Neural cell (in vitro differentiated cells): Measurements from ENCODE around the gene SMIM35. TPM values are rescaled to one million over a fixed set of nuclear protein-coding genes. Genes with fewer than 3 reads are reported as not detected.
"Not testable (repeated sequence)": the region's sequence is repeated elsewhere in the genome, so short reads cannot be mapped to it uniquely, and the experiment has no call there.

Experiments
- H2AFZ ChIP-seq: fragments of 200-600, 300-800 bp; sonication (generic), shearing (Covaris generic); 2 replicates; pipeline ENCODE4 v1.6.0; 2014; ENCODE audit warnings: low read depth, mild to moderate bottlenecking, antibody characterized with exemption, low read length, moderate library complexity
- H3F3A ChIP-seq: fragments of 200-600 bp; shearing (Covaris generic); 2 replicates; pipeline ENCODE4 v1.6.1; 2016; ENCODE audit warnings: mild to moderate bottlenecking, moderate library complexity, mixed read lengths, antibody characterized with exemption, low read length; ENCODE audit not compliant: insufficient read depth, poor library complexity, severe bottlenecking
- H3K27ac ChIP-seq: fragments of 200-600, 300-800 bp; sonication (generic), shearing (Covaris generic); 2 replicates; pipeline ENCODE4 v1.5.1; 2014; ENCODE audit warnings: mild to moderate bottlenecking, low read length, moderate library complexity
- H3K27me3 ChIP-seq: fragments of 300-800, 200-600 bp; sonication (generic), shearing (Covaris generic); 2 replicates; pipeline ENCODE4 v1.6.0; 2014; ENCODE audit warnings: mild to moderate bottlenecking, low read depth, low read length, moderate library complexity; ENCODE audit not compliant: insufficient read depth
- H3K36me3 ChIP-seq: fragments of 300-800, 200-600 bp; sonication (generic), shearing (Covaris generic); 2 replicates; pipeline ENCODE4 v1.5.1; 2014; ENCODE audit warnings: mild to moderate bottlenecking, antibody characterized with exemption, low read length, moderate library complexity; ENCODE audit not compliant: insufficient read depth
- H3K4me2 ChIP-seq: fragments of 300-800, 200-600 bp; sonication (generic), shearing (Covaris generic); 2 replicates; pipeline ENCODE4 v1.6.0; 2014; ENCODE audit warnings: mild to moderate bottlenecking, low read length
- H3K4me3 ChIP-seq: fragments of 300-800, 200-600 bp; sonication (generic), shearing (Covaris generic); 2 replicates; pipeline ENCODE4 v1.5.1; 2014; ENCODE audit warnings: mild to moderate bottlenecking, low read length, moderate library complexity
- H3K79me2 ChIP-seq: fragments of 200-600 bp; shearing (Covaris generic); replicated peaks from 2 replicates; pipeline ENCODE4 v1.6.0; 2014; ENCODE audit warnings: mild to moderate bottlenecking, low read length, moderate library complexity; ENCODE audit not compliant: insufficient read depth
- H3K9ac ChIP-seq: fragments of 300-800, 200-600 bp; sonication (generic), shearing (Covaris generic); 2 replicates; pipeline ENCODE4 v1.6.1; 2016; ENCODE audit warnings: mild to moderate bottlenecking, low read length, mixed read lengths
- H3K9me2 ChIP-seq: fragments of 200-600 bp; shearing (Covaris generic); 2 replicates; pipeline ENCODE4 v1.6.1; 2016; ENCODE audit warnings: mild to moderate bottlenecking, low read length, mixed read lengths; ENCODE audit not compliant: insufficient read depth
- H3K9me3 ChIP-seq: fragments of 200-600, 300-800 bp; sonication (generic), shearing (Covaris generic); 2 replicates; pipeline ENCODE4 v1.6.1; 2016; ENCODE audit warnings: mild to moderate bottlenecking, mixed run types, low read length, moderate library complexity, mixed read lengths
- H4K20me1 ChIP-seq: fragments of 200-600 bp; shearing (Covaris generic); 2 replicates; pipeline ENCODE4 v1.6.1; 2016; ENCODE audit warnings: mild to moderate bottlenecking, mixed run types; ENCODE audit not compliant: insufficient read depth
- EP300 ChIP-seq: fragments of 450-650 bp; conservative IDR thresholded peaks from 2 replicates; pipeline ENCODE4 v1.6.1; 2014; ENCODE audit warnings: antibody characterized with exemption, mild to moderate bottlenecking, moderate library complexity; ENCODE audit not compliant: poor library complexity, severe bottlenecking
- EZH2 ChIP-seq: fragments of 200-600, 300-800 bp; shearing (Covaris generic), sonication (generic); IDR thresholded peaks from 2 replicates; pipeline ENCODE4 v1.6.1; 2014; ENCODE audit warnings: antibody characterized with exemption, low read length, borderline replicate concordance, mild to moderate bottlenecking; ENCODE audit not compliant: insufficient read depth, poor library complexity, severe bottlenecking
- MXI1 ChIP-seq: fragments of 450-650 bp; conservative IDR thresholded peaks from 2 replicates; pipeline ENCODE4 v1.6.1; 2014; ENCODE audit warnings: antibody characterized with exemption, mild to moderate bottlenecking; ENCODE audit not compliant: poor library complexity, severe bottlenecking
- POLR2AphosphoS5 ChIP-seq: IDR thresholded peaks from 2 replicates; pipeline ENCODE4 v1.6.1; 2012
- RAD21 ChIP-seq: fragments of 450-650 bp; conservative IDR thresholded peaks from 2 replicates; pipeline ENCODE4 v1.6.1; 2014; ENCODE audit warnings: antibody characterized with exemption, mild to moderate bottlenecking, moderate library complexity
- SMC3 ChIP-seq: fragments of 450-650 bp; conservative IDR thresholded peaks from 2 replicates; pipeline ENCODE4 v1.6.1; 2014; ENCODE audit warnings: antibody characterized with exemption, mild to moderate bottlenecking, moderate library complexity; ENCODE audit not compliant: poor library complexity
- TAF1 ChIP-seq: IDR thresholded peaks from 2 replicates; pipeline ENCODE4 v1.6.1; 2012; ENCODE audit warnings: low read depth
- polyA plus RNA-seq: library from polyadenylated mRNA; depleted of rRNA; stranded (reverse); fragments of >200 nt; gene quantifications from 2 replicates; pipeline ENCODE4 v1.2.3, GENCODE V29; 2014
- TF ChIP-seq, protein P1 (sequence below): fragments of 450-650 bp; IDR thresholded peaks from 2 replicates; pipeline ENCODE4 v1.5.1; 2014; ENCODE audit warnings: antibody characterized with exemption, mild to moderate bottlenecking, moderate library complexity; ENCODE audit not compliant: poor library complexity, severe bottlenecking
- TF ChIP-seq, protein P2 (sequence below): IDR thresholded peaks from 2 replicates; pipeline ENCODE4 v1.6.1; 2012; ENCODE audit warnings: borderline replicate concordance

The SMIM35 gene
- polyA plus RNA-seq, 1 donor from 2014 or later, result not detected

DNA sequence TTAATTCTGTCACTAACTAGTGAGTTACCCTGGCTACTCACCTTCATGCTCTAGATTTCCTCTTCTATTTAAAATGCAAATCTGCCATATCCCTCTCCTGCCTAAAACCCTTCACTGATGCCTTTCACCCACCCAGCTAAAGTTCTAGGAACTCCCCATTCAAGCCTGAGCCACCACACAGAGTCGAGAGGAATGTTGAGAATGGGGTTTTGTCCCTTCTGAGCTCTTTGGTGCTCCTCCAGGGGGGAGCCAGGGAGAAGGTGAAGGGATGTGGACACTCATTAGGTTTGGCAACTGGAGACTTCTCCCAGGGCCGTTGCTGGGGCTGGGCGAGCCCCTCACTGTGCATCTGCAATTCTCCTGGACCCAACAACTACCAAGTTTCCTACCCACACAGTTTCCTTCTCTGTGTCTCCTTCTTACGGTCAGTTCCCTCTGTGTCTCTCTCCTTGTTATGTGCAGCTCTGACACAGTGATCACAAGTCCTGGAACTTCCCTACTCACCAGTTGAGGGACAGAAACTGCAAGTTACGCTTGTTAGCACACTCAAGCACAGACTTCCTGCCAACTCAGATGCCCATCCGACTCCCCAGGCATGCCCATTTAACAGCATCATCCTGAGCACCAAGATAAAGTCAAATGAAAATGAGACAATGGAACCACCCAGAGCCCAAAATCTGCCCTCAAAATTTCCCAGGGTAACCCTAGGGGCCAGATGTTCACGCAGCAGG lies 107.1 kb downstream of the SMIM35 start (continued):
- TF ChIP-seq RAD21, result no peak

DNA sequence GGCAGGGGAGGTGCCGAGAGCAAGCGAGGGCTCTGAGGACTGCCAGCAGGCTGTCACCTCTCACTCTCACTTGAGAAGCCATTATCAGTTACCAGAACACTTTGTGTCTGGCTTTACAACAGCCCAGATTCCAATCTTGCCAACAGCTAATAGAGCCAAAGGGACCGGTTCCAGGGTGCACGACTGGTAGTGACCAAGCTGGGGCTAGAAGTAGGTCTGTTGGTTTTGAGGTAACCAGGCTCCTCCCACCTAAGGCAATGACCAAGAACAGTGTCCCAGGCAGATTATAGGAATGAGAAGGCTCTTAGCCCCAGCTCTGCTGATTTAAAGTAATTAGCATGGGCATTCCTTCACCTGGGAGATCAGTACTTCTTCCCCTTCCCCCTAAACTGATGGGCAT lies 107.8 kb downstream of the SMIM35 start:
- H3K27ac ChIP-seq, result no peak overlapping the region
- no peak overlapping the region for H2AFZ ChIP-seq
- H3K4me2 ChIP-seq, result no peak overlapping the region
- H4K20me1 ChIP-seq, result no peaks in the 10 kb centered on the region
- H3K9me3 ChIP-seq, result no peaks in the 10 kb centered on the region
- no peaks in the 10 kb centered on the region for H3K79me2 ChIP-seq
- TF ChIP-seq TAF1, result no peak
- TF ChIP-seq, protein P1, sequence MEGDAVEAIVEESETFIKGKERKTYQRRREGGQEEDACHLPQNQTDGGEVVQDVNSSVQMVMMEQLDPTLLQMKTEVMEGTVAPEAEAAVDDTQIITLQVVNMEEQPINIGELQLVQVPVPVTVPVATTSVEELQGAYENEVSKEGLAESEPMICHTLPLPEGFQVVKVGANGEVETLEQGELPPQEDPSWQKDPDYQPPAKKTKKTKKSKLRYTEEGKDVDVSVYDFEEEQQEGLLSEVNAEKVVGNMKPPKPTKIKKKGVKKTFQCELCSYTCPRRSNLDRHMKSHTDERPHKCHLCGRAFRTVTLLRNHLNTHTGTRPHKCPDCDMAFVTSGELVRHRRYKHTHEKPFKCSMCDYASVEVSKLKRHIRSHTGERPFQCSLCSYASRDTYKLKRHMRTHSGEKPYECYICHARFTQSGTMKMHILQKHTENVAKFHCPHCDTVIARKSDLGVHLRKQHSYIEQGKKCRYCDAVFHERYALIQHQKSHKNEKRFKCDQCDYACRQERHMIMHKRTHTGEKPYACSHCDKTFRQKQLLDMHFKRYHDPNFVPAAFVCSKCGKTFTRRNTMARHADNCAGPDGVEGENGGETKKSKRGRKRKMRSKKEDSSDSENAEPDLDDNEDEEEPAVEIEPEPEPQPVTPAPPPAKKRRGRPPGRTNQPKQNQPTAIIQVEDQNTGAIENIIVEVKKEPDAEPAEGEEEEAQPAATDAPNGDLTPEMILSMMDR, result no peak
- no peak for TF ChIP-seq EP300
- TF ChIP-seq POLR2AphosphoS5, result no peak
- no peak for TF ChIP-seq RAD21
- no peak for TF ChIP-seq SMC3
- TF ChIP-seq EZH2, result no peak
- TF ChIP-seq, protein P2, sequence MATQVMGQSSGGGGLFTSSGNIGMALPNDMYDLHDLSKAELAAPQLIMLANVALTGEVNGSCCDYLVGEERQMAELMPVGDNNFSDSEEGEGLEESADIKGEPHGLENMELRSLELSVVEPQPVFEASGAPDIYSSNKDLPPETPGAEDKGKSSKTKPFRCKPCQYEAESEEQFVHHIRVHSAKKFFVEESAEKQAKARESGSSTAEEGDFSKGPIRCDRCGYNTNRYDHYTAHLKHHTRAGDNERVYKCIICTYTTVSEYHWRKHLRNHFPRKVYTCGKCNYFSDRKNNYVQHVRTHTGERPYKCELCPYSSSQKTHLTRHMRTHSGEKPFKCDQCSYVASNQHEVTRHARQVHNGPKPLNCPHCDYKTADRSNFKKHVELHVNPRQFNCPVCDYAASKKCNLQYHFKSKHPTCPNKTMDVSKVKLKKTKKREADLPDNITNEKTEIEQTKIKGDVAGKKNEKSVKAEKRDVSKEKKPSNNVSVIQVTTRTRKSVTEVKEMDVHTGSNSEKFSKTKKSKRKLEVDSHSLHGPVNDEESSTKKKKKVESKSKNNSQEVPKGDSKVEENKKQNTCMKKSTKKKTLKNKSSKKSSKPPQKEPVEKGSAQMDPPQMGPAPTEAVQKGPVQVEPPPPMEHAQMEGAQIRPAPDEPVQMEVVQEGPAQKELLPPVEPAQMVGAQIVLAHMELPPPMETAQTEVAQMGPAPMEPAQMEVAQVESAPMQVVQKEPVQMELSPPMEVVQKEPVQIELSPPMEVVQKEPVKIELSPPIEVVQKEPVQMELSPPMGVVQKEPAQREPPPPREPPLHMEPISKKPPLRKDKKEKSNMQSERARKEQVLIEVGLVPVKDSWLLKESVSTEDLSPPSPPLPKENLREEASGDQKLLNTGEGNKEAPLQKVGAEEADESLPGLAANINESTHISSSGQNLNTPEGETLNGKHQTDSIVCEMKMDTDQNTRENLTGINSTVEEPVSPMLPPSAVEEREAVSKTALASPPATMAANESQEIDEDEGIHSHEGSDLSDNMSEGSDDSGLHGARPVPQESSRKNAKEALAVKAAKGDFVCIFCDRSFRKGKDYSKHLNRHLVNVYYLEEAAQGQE, result no peak
- no peak for TF ChIP-seq MXI1
- H3F3A ChIP-seq, result no peaks in the 10 kb centered on the region
- no peak overlapping the region for H3K4me3 ChIP-seq
- no peaks in the 10 kb centered on the region for H3K9me2 ChIP-seq
- H3K9ac ChIP-seq, result no peak overlapping the region
- H3K36me3 ChIP-seq, result no peaks in the 10 kb centered on the region
- H3K27me3 ChIP-seq, result no peaks in the 10 kb centered on the region

DNA sequence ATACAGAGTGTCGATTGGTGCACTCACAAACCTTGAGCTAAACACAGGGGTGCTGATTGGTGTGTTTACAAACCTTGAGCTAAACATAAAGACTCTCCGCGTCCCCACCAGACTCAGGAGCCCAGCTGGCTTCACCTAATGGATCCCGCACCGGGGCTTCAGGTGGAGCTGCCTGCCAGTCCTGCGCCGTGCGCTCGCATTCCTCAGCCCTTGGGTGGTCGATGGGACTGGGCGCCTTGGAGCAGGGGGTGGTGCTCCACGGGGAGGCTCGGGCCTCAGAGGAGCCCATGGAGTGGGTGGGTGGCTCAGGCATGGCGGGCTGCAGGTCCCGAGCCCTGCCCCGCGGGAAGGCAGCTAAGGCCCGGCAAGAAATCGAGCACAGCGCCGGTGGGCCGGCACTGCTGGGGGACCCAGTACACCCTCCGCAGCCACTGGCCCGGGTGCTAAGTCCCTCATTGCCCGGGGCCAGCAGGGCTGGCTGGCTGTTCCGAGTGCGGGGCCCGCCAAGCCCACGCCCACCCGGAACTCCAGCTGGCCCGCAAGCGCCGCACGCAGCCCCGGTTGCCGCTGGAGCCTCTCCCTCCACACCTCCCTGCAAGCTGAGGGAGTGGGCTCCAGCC lies 108.4 kb downstream of the SMIM35 start:
- H3K27me3 ChIP-seq, H3K9me2 ChIP-seq, H3K9me3 ChIP-seq, H3K9ac ChIP-seq, H3K4me2 ChIP-seq, H3F3A ChIP-seq, H3K36me3 ChIP-seq, H2AFZ ChIP-seq, H3K27ac ChIP-seq, H4K20me1 ChIP-seq, H3K4me3 ChIP-seq, H3K79me2 ChIP-seq: not testable (repeated sequence)

DNA sequence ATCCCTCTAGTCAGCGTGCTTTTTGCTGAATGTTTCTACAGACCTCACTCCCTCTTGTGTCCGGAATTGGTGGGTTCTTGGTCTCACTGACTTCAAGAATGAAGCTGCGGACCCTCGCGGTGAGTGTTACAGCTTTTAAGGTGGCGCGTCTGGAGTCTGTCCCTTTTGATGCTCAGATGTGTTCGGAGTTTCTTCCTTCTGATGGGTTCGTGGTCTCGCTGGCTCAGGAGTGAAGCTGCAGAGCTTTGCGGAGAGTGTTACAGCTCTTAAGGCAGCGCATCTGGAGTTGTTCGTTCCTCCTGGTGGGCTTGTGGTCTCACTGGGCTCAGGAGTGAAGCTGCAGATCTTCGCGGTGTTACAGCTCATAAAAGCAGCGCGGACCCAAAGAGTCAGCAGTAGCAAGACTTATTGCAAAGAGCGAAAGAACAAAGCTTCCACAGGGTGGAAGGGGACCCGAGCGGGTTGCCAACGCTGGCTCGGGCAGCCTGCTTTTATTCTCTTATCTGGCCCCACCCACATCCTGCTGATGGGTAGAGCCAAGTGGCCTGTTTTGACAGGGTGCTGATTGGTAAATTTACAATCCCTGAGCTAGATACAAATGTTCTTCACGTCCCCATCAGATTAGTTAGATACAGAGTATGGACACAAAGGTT lies 109.0 kb downstream of the SMIM35 start:
- not testable (repeated sequence) for H3K9me2 ChIP-seq, H3K27ac ChIP-seq, H3K9ac ChIP-seq, H2AFZ ChIP-seq, H3K9me3 ChIP-seq, H3K36me3 ChIP-seq, H3K27me3 ChIP-seq, H3K79me2 ChIP-seq, H3K4me3 ChIP-seq, H4K20me1 ChIP-seq, H3F3A ChIP-seq, H3K4me2 ChIP-seq
